DND-41 (cell line): ENCODE results near the gene CDIPT.

ENCODE experiments used
- CTCF ChIP-seq: IDR thresholded peaks from 2 replicates; pipeline ENCODE4 v1.5.1; 2012; ENCODE audit warnings: borderline replicate concordance, low read length, moderate library complexity, mild to moderate bottlenecking; ENCODE audit not compliant: poor library complexity, severe bottlenecking; ENCODE audit errors: extremely low read depth
- EZH2 ChIP-seq: IDR thresholded peaks from 3 replicates; pipeline ENCODE4 v1.6.1; 2012; ENCODE audit warnings: borderline replicate concordance, low read depth, mild to moderate bottlenecking, moderate library complexity, low read length, inconsistent platforms; ENCODE audit not compliant: severe bottlenecking

GRCh38 chr16:29876594-29877249, 13.7 kb upstream of the CDIPT start:
- no peak for TF ChIP-seq CTCF
- TF ChIP-seq EZH2 = no peak
